NCI-H146 treated with DMSO at 0.1 percent for 48 hours (cell line): ENCODE measurements around the gene SDF2L1.

ENCODE experiments used
- DNase-seq: peaks from one replicate; lab custom pipeline; 2025; ENCODE audit not compliant: unreplicated experiment; lab: John Stamatoyannopoulos, UW

The SDF2L1 gene

GRCh38 chr22:21622011-21622918, 19.8 kb upstream of the SDF2L1 start:
- DNase-seq, result no peak

GRCh38 chr22:21622919-21623647, 19.0 kb upstream of the SDF2L1 start:
- DNase-seq, result no peak

- no peak for DNase-seq
These were observed 18.5 kb upstream of the SDF2L1 start for GRCh38 chr22:21623648-21623970.

GRCh38 chr22:21624120-21624879, 17.8 kb upstream of the SDF2L1 start:
- DNase-seq, result no peak

GRCh38 chr22:21624880-21625791, 17.0 kb upstream of the SDF2L1 start:
- DNase-seq, result no peak

GRCh38 chr22:21626073-21626734, 15.9 kb upstream of the SDF2L1 start:
- no peak for DNase-seq

GRCh38 chr22:21626735-21627469, 15.2 kb upstream of the SDF2L1 start:
- no peak for DNase-seq

GRCh38 chr22:21628386-21629254, 13.5 kb upstream of the SDF2L1 start:
- no peak for DNase-seq

GRCh38 chr22:21629255-21630149, 12.6 kb upstream of the SDF2L1 start, which contains the start of gene YDJC:
Gene YDJC, minus strand, starts transcription at chr22:21630022. Its CDS starts 8 bp downstream, at chr22:21630014.
- DNase-seq, result peak; percentile 65

- DNase-seq, result no peak
These were observed 11.1 kb upstream of the SDF2L1 start for GRCh38 chr22:21631025-21631424.

- DNase-seq, result peak; percentile 4
These were observed 9.7 kb upstream of the SDF2L1 start, which contains the start of gene CCDC116 for GRCh38 chr22:21632237-21632895. Gene CCDC116, plus strand, starts transcription at chr22:21632760. Its CDS starts 422 bp downstream, at chr22:21633182.

- DNase-seq, result no peak
These were observed 9.2 kb upstream of the SDF2L1 start for GRCh38 chr22:21632931-21633330.

- no peak for DNase-seq
These were observed 8.6 kb upstream of the SDF2L1 start for GRCh38 chr22:21633481-21633880.

- DNase-seq, result no peak
These were observed 8.0 kb upstream of the SDF2L1 start for GRCh38 chr22:21634081-21634480.

GRCh38 chr22:21634844-21635243, 7.3 kb upstream of the SDF2L1 start:
- DNase-seq, result no peak

- DNase-seq, result no peak
These were observed 6.2 kb upstream of the SDF2L1 start for GRCh38 chr22:21635771-21636510.
